Right atrium auricular region (tissue), 2 donors: ENCODE measurements around the gene SLC5A6. TPM values are rescaled to one million over a fixed set of nuclear protein-coding genes. Genes with fewer than 3 reads are reported as not detected.

Experiments used
- DNase-seq: peaks from one replicate; pipeline ENCODE4 v3.0.0-alpha.2; 2019; ENCODE audit warnings: low spot score
- H3K27ac ChIP-seq, 2 donors: fragments of 200-600 bp; sonication (generic); 1 replicate in 1 of 2; 2 replicates in 1 of 2; pipeline ENCODE4 v1.5.1; 2016 to 2019
- H3K27me3 ChIP-seq, 2 donors: fragments of 200-600 bp; sonication (generic); one replicate each; pipeline versions ENCODE4 v1.5.1 to v1.6.0; 2017 to 2019
- H3K36me3 ChIP-seq: fragments of 200-600 bp; sonication (generic); one replicate; pipeline ENCODE4 v1.5.1; 2016
- H3K4me1 ChIP-seq, 2 donors: fragments of 200-600 bp; sonication (generic); one replicate each; pipeline versions ENCODE4 v1.5.1 to v1.6.0; 2017 to 2019
- H3K4me3 ChIP-seq, 2 donors: fragments of 200-600 bp; sonication (generic); 1 replicate in 1 of 2; 2 replicates in 1 of 2; pipeline ENCODE4 v1.5.1; 2017 to 2019; ENCODE audit warnings: mild to moderate bottlenecking in 1 of 2, moderate library complexity in 1 of 2
- H3K9me3 ChIP-seq, 2 donors: fragments of 200-600 bp; sonication (generic); one replicate each; pipeline ENCODE4 v1.5.1; 2019
- CTCF ChIP-seq, 2 donors: fragments of 200-600 bp; sonication (generic); IDR thresholded peaks; one replicate each; pipeline ENCODE4 v1.5.1; 2019; ENCODE audit warnings: antibody characterized with exemption in 2 of 2
- total RNA-seq, 2 donors: library from RNA; depleted of rRNA; stranded (reverse); fragments of >200 nt; gene quantifications; one replicate each; pipeline ENCODE4 v1.1.0, GENCODE V29; 2016

SLC5A6 gene
- total RNA-seq, 2 donors from 2014 or later: 9.2 to 14.7 TPM

GRCh38 chr2:27194538-27195354, 17.3 kb downstream of the SLC5A6 start:
- DNase-seq: no peak
- Histone ChIP-seq H3K4me1 (no peaks in the 10 kb centered on the region), H3K4me3 (no peak overlapping the region), H3K27ac (no peak overlapping the region), H3K36me3 (no peaks in the 10 kb centered on the region), H3K27me3 (no peaks in the 10 kb centered on the region), H3K9me3 (no peaks in the 10 kb centered on the region)
- no peak for TF ChIP-seq CTCF (IDR thresholded peaks at IDR 0.05)

GRCh38 chr2:27191070-27191829, 20.8 kb downstream of the SLC5A6 start:
- Histone ChIP-seq H3K27ac (no peak overlapping the region), H3K27me3 (no peaks in the 10 kb centered on the region), H3K9me3 (no peaks in the 10 kb centered on the region), H3K4me1 (peaks cover 0 to 5% of the 10 kb centered on the region in 2 donors), H3K36me3 (no peaks in the 10 kb centered on the region), H3K4me3 (no peak overlapping the region)
- DNase-seq: peak; percentile 66
- peak; percentile 57 to 73 for TF ChIP-seq CTCF (IDR thresholded peaks at IDR 0.05)

DNA sequence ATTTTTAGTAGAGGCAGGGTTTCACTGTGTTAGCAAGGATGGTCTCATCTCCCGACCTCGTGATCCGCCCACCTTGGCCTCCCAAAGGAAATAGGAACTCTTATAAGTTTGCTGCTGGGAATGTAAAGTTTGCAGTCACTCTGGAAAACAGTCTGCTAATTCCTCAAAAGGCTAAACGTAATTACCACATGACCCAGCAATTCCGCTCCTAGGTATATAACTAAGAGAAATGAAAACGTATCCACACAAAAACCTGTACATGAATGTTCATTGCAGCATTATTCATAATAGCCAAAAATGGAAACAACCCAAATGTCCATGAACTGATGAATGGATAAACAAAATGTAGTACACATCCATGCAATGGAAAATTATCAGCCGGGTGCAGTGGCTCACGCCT, 22.1 kb downstream of the SLC5A6 start:
- H3K27me3 ChIP-seq: no peaks in the 10 kb centered on the region
- DNase-seq: no peak
- no peak for TF ChIP-seq CTCF (IDR thresholded peaks at IDR 0.05)
- H3K9me3 ChIP-seq: no peaks in the 10 kb centered on the region
- no peaks in the 10 kb centered on the region for H3K36me3 ChIP-seq
- H3K27ac ChIP-seq: no peak overlapping the region
- H3K4me1 ChIP-seq: peaks cover 0 to 18% of the 10 kb centered on the region in 2 donors
- H3K4me3 ChIP-seq: no peak overlapping the region

DNA sequence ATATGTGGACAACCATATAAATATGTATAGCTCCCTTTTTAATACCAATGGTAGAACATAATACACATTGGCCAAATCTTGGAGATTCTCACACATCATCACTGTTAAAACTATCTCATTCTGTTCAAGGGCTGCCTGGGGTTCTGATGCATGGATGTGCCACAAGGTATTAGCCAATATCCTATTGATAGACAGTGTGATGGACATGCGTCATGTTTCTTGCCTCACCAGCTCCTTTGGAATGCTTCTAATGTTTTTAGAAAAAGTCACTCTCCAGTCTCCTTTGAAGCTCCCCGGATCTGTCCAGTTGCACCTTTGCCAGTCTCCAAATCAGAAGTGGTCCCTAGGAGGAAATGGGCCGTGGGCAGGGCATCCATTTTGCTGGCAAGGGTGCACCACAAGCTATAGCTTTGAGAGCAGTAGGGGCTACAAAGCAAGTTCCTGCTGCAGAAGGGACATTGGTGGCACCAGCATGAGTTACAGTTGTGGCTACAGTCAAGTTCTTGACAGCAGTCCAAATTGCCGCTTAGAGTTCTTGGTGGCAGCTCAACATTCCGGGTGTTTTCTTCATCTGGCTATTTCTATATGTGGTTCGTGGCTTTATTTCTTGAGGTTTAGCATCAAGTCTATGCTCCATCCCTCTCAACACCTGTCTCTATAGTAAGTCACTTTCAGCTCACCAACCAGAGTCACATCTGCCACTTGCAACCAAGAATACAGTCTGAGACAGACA, 25.3 kb downstream of the SLC5A6 start:
- Histone ChIP-seq H3K27ac (peak overlapping the region in 1 of 2 donors; percentile 74), H3K27me3 (no peaks in the 10 kb centered on the region), H3K36me3 (no peaks in the 10 kb centered on the region), H3K4me3 (no peak overlapping the region), H3K9me3 (no peaks in the 10 kb centered on the region), H3K4me1 (peaks cover 0 to 33% of the 10 kb centered on the region in 2 donors)
- no peak for TF ChIP-seq CTCF (IDR thresholded peaks at IDR 0.05)
- no peak for DNase-seq

DNA sequence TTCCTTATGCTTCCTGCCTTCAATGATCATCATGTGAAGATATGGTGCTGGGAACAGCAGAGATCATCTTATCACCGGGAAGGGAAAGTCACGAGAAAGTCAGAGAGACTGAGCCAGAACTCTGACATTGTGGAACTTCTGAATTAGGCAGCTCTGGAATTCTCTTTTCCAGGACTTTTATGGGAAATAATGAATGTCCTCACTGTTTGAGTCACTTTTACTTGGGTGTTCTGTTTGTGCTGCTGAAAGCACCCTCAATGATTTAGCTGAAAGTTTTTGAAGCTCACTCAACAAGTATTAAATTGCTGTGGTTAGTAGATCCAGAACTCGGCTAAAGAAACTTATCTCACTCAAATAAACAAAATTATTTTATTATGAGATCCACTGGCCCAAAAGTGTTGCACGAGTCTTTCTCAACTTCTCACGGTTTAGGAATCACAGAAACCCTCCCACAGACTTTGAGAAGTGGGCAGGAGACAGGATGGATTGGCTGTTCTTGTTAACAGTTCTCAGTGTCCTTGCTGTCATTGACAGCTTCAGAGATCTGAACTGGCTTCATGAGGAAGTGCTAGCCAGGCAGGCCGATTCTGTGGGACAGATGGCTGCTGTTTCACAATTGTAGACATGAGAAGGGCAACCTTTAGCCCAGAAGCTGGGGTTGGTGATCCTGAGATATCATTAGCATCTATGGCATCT, 26.6 kb downstream of the SLC5A6 start:
- Histone ChIP-seq H3K4me3 (no peak overlapping the region), H3K36me3 (no peaks in the 10 kb centered on the region), H3K27me3 (no peaks in the 10 kb centered on the region), H3K4me1 (peaks cover 0 to 33% of the 10 kb centered on the region in 2 donors), H3K27ac (peak overlapping the region; percentile 74 to 79), H3K9me3 (no peaks in the 10 kb centered on the region)
- TF ChIP-seq CTCF (IDR thresholded peaks at IDR 0.05): no peak
- DNase-seq: peak; percentile 75
